Astrocyte of the cerebellum (primary cell): Measurements from ENCODE around the gene OR5M8.

Experiments
- DNase-seq: peaks from one replicate; pipeline ENCODE4 v3.0.0-alpha.2; 2011; ENCODE audit warnings: low read depth
- H3K4me3 ChIP-seq: 2 replicates; pipeline ENCODE4 v1.5.1; 2011; ENCODE audit warnings: mild to moderate bottlenecking, low read depth, low read length, moderate library complexity
- in situ Hi-C: cut with HindIII; loops from 2 replicates; pipeline ENCODE4 v1.10.0; 2017; ENCODE audit warnings: low sequenced_read_pairs
- TF ChIP-seq, protein P1 (sequence below): IDR thresholded peaks from 2 replicates; pipeline ENCODE4 v1.5.1; 2012; ENCODE audit warnings: low read length, low read depth, moderate library complexity, mild to moderate bottlenecking; ENCODE audit errors: missing control alignments

OR5M8 gene

DNA sequence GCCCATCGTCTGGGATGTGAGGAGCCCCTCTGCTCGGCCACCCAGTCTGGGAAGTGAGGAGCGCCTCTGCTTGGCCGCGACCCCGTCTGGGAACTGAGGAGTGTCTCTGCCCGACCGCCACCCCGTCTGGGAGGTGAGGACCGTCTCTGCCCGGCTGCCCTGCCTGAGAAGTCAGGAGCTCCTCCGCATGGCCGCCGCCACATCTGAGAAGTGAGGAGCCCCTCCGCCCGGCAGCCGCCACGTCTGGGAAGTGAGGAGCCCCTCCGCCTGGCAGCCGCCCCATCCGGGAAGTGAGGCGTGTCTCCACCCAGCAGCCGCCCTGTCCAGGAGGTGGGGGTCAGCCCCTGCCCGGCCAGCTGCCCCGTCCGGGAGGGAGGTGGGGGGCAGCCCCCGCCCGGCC is 5.8 kb upstream of the OR5M8 start:
- DNase-seq, result no peak
- TF ChIP-seq, protein P1, sequence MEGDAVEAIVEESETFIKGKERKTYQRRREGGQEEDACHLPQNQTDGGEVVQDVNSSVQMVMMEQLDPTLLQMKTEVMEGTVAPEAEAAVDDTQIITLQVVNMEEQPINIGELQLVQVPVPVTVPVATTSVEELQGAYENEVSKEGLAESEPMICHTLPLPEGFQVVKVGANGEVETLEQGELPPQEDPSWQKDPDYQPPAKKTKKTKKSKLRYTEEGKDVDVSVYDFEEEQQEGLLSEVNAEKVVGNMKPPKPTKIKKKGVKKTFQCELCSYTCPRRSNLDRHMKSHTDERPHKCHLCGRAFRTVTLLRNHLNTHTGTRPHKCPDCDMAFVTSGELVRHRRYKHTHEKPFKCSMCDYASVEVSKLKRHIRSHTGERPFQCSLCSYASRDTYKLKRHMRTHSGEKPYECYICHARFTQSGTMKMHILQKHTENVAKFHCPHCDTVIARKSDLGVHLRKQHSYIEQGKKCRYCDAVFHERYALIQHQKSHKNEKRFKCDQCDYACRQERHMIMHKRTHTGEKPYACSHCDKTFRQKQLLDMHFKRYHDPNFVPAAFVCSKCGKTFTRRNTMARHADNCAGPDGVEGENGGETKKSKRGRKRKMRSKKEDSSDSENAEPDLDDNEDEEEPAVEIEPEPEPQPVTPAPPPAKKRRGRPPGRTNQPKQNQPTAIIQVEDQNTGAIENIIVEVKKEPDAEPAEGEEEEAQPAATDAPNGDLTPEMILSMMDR, result no peak
- in situ Hi-C loops, result no loop called here
- no peak overlapping the region for H3K4me3 ChIP-seq

DNA sequence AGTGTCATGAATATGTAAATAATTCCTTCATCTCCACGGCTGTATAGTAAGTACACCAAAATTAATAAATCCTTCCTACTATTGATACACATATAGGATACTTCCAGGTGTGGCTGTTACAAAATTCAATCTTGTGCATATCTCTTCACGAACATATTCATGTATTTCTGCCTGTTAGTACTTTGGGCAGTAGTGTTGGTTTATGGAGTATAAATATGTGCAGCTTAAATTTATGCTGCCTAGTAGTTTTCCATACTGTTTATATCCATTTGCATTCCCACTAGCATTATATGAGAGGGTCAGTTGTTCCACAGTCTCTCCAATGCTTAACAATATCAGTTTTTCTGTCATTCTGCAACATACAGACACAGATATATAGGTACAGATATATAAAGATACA is 3.9 kb upstream of the OR5M8 start:
- no peak overlapping the region for H3K4me3 ChIP-seq
- in situ Hi-C loops, result no loop called here
- no peak for DNase-seq
- TF ChIP-seq, protein P1, result no peak

DNA sequence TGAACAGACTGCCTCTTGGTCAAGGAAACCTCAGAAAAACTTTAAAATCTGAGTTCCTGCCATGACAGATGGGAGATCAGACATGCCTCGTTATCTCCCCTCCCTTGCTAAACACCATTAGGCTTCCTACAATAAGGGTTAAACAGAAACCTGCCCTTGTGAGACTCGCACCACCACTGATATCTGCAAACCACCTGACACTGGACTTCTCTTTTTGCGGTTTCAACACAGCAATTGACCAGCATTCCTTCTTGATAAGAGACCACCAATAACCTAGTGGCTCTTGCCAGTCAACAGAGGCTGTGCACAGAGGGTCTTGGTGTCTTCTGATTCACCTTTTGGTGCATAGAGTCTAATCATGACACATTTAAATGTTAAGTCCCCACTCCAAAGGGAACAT is 4.4 kb downstream of the OR5M8 start:
- no peak for DNase-seq
- H3K4me3 ChIP-seq, result no peak overlapping the region
- in situ Hi-C loops, result no loop called here
- TF ChIP-seq, protein P1, result no peak

DNA sequence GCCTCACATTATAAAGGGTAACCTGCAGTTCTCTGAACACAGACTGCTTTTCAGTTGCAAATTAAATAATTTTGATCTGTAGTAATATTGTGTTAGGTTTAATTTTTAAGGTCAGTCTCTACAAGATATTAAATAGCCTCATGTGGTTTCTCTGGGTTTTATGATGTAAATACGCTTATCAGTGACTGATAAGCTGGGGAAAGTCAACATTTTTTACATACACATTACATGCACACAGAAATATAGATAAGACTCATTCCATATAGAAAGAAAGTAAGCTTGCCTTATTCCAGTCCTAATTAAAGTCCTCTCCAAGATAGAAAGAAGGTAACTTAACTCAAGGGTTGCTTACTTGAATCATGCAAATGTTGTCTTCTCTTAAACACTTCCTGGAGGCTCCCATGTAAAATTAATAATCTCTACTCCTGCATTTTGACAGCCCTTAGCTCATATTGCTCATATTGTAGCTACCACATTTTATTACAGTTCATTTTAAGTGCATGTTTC is 16.4 kb downstream of the OR5M8 start:
- TF ChIP-seq, protein P1, result no peak
- in situ Hi-C loops, result no loop called here
- H3K4me3 ChIP-seq, result no peak overlapping the region
- DNase-seq, result no peak

DNA sequence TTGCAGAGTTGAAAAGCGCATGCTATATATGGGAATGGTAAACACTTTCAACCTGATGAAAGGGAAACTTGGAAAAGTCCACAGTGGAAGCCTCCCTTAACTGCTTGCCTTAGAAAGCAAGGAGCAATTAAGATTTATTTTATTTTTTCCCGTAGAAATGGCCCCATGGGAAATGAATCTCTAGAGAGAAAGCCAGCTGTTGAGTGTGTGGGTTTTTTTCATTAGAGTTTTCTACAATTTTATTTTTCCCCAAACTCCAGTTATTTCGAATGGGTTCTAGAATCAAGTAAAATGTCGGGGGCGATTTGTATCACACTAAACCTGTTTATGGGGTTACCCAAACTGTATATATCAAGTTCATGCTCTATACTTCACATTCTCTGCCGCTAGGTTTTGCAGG is 17.9 kb downstream of the OR5M8 start, which contains the start of gene OR5M3:
Gene OR5M3, minus strand, starts transcription at position 101 of the 400 bp plus-strand sequence. CDS start 2,855 bp downstream, outside the sequence.
- H3K4me3 ChIP-seq, result no peak within 1 kb of the TSS
- TF ChIP-seq, protein P1, result no peak
- in situ Hi-C loops, result no loop called here
- DNase-seq, result no peak

DNA sequence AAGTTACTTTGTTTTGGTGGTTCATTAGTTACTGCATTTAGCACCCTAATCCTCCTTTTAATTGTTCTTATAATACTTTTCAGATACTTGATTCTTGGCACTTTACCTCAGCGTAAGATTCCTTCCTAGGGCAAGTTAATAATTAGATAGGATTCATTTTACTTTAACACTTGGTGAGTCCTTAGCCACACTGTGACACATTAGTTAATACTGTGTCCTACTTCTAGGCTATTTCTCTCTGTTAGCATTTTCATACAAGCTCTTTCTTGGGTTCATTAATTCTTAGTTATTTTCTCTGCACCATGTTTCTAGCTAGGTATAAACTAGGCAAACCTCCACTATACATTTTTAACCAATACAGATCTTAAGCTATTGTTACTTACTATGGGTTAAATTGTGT is 34.1 kb downstream of the OR5M8 start:
- in situ Hi-C loops, result no loop called here
- TF ChIP-seq, protein P1, result no peak
- DNase-seq, result no peak
- no peak overlapping the region for H3K4me3 ChIP-seq

DNA sequence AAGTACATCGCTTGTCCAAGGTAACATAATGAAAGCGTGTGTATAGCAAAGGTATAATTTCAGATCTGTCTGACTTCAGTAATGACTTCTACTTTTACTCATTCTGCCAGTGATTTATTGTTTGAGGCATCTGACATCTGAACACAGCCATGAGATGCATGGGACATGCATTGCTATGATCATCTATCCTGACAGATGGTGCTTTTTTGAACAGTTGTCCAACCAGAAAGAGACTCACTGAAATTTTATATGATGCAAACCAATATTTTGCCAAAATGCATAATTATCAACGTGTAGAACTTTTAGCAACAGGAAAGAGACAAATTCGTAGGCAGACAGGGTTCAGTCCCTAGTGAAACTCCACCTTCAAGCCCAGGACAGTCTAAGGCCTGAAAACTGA is 37.6 kb downstream of the OR5M8 start:
- no peak overlapping the region for H3K4me3 ChIP-seq
- in situ Hi-C loops, result no loop called here
- DNase-seq, result no peak
- TF ChIP-seq, protein P1, result no peak
